Stimulated activated naive CD8-positive, alpha-beta T cell treated with anti-CD3 and anti-CD28 coated beads, Interleukin-15, Interleukin-2, amounts not matched to agents 100 U/mL and 50 U/mL, for 24 hours (primary cell): ENCODE measurements around the gene SCRG1.

Experiments used
- ATAC-seq: fragments of 150-1000 bp; cut with Tn5 transposase; one replicate; pipeline ENCODE4 v1.10.0; 2021
- DNase-seq: peaks from one replicate; pipeline ENCODE4 v3.0.0; 2021

Gene SCRG1

DNA sequence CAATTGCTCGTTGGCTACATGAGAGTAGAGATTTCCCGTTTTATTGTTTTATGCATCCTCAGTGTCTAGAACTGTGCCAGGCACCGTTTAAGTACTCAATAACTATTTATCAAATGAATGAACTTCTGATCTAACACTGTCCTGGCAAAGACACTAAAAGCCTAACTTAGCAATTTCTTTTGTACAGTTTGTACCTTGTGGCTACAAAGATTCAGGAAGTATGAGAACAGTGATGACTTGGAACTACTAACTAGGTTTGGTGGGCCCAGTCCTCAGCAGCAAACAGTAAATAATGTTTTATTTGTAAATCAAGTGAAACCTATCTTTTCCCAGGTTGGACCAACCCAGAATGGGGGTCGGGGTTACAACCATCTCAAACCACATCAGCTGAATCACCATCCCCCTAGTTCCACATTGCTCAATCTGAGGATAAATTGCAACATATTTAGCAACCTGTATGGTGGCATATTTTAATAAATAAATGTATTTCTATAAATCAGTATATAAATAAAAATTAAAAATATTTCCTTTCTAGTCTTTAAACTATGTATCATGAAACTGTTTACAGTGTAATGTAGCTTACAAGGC is 12.3 kb upstream of the SCRG1 start:
- ATAC-seq (no peak), DNase-seq (no peak)

DNA sequence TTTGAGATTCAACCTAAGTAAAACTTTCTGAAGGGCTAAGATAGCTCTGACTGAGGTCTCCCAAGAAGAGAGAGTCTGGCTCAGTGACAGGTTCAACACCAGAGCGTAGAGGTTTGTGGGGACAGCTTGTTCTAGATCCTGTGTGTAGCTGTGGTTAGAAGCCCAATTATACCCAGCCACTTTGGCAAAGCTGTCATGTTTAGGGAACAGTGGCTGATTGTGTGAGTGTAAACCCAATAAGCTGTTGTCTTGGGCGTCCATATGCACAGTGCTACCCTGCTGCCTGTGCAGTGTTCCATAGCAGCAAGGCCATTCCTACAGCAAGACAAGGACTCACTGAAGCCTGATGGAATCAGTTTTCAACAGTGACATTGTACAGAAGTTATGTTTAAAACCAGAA is 11.2 kb upstream of the SCRG1 start:
- DNase-seq (no peak), ATAC-seq (no peak)

DNA sequence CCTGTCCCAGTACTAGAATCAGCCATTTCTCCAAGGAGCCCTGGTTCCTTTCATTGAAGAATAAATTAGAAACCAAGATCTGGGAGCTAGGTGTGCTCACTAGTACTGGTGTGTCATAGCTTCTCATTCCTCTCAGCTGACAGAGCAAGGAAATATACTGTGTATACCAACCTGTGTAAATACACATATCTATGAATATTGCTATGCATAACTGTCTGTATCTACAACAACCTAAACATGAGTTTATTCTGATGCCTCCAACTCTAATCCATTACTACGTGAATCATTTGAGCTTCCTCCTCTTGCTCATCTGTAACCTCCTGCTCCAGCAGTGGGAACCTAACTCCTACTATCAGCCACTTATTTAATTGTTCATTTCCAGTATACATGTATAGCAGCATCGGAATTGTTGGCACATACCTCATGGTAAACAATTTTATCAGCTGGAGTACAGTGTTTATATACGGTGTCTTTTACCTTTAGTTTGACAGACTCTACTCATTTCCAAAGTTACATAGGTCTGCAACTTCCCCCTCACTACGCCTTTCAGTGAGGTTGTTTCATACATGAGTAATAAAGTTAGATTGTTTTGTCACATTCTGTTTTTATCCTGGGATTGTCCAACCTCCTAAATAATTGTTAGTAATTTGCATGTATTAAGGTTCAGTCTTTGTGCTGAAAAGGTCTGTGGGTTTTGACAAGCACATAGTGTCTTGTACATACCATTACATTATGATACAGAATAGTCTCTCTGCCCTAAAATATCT is 7.1 kb upstream of the SCRG1 start:
- ATAC-seq, result no peak
- no peak for DNase-seq

DNA sequence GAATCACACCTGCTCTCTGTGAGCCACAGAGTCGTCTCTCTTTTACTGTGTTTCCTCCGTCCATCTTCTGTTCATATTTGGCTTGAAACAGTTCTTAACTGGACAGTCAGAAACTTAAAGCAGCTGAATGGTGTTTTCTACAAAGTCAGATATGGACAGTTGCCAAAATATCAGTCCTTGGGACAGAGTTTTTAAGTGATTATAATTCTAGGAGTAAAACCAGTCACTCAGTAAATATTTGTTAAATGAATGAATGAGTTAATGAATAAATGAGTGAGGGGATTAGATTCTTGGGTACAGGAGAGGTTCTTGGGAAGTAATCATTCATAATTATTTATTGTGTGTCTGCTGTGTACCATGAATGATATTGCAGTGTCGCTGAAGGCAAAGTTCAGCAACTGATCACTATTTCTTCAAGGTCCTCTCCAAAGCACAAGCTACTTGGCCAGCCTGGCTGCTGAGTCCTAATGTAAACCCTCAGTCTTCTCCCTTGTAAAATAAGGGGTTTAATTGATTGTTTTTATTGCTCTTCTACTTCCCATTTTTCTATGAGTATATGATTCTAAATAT is 5.5 kb upstream of the SCRG1 start:
- ATAC-seq (no peak), DNase-seq (no peak)

DNA sequence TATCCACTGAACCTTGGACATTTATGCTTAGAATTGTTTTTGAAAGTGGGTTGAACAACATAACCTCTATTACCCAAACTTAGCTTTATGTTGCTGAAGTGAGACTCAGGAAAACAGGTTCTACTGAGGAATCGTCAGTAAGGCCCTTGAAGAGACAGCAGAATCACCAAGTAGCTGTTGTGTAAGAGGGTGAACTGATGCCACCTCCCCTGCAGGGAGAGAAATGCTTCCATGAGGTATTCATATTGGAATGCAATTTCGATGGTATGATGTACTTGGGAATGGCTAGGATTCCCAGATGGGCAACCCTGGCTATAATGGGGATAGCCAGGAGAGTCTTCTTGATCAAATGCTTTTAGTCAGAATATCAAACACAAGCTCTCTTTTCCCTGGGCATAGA is 4.1 kb upstream of the SCRG1 start:
- ATAC-seq, result no peak
- no peak for DNase-seq

DNA sequence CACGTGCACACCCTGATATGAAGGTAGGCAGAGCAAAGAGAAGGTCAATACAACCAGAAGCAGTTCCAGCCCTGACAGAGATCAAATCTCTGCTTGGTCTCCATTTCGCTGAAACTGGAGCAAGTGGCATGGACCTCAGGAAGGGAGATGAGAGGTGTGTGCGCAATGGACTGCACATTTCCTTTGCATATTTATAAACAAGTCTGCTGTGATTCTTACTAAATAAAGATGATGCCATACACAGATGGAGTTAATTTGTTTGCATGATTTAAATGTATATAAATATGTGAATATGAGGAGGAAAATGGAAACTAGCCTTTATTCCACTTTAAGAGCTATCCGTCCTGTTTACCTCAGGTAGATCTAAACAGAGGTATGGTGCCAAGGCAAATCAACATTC is 2.1 kb upstream of the SCRG1 start:
- no peak for DNase-seq
- ATAC-seq, result no peak

DNA sequence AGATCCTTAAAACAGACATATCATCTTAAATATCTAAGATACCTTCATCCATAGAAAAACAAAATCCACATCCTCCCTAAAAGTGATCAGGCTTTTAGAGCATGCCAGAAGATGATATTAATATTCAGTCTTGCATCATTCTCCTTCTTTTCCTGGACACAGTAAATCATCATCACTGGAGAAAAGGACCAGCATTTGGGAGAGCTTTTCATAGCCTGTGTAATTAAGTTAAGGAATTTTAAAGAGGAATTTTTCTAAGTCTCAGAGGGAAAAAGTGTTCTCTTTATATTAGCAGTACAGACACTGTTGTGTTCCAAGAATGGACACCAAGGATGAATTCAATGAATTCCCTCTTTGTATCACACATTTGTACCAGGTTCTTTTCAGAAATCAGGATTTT is 696 bp downstream of the SCRG1 start:
- ATAC-seq, result no peak
- DNase-seq, result no peak

DNA sequence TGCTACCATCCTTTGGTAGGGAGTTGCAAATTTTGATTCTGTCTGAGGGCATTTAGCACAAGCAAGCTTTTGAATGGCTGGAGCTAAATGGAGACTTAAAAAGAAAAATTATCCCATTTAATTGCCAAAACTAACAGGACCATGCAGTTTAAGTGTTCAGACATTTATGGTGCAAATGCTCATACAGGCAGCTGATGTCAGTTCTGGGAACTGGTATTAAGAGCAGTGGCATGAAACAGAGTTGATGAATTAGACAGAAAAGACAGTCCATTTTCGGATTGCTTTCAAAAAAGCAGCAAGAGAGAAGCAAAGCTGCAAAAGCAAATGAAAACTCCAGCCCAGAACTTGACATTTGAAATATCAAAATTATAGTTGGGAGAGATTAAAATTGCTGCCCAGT is 1.3 kb downstream of the SCRG1 start:
- ATAC-seq (no peak), DNase-seq (no peak)

DNA sequence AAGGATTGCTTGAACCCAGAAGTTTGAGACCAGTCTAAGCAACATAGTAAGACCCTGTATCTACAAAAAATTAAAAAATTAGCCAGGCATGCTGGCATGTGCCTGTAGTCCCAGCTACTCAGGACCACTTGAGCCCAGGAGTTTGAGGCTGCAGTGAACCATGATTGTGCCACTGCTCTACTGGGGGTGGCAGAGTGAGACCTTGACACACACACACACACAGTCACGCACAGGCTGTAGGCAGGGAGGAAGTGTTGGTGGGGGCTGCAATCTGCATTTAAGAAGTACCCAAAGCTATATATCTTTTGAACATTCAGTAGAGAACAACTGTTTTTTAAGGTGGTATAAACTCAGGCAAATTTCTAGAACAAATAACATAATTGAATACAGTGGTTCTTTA is 7.2 kb downstream of the SCRG1 start:
- no peak for ATAC-seq
- DNase-seq, result no peak

DNA sequence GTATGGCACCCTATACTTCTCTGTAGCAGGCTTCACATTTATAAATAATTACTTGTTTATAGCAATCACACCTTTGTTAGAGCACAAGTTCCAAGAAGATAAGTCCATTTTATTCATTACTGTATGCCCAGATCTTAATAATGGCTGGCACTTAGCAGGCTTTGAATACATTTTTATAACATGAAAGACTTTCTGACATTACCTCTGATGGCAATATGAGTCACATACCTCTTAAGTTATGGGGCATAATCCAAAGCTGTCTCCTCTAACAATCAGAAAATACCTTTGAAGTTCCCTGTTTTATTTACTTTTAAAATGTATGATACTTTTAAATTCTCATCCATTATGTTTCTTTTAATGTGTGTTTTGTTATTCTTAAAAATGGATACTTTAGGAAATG is 12.2 kb downstream of the SCRG1 start:
- ATAC-seq, result no peak
- DNase-seq, result no peak

DNA sequence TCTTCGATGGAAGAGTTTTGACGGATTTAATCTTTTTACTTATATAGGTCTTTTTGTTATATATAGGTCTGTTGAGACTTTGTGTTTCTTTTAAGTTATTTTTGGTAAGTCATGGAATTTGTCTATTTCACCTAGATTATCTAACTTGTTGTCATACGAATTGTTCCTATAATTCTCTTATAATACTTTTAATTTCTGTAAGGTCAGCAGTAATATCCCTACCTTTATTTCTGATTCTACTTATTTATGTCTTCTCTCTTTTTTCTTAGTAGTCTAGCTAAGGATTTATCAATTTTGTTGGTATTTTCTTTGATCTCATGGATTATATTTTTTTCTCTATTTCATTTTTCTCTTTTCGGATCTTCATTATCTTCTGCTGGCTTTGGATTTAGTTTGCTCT is 16.6 kb downstream of the SCRG1 start:
- no peak for DNase-seq
- no peak for ATAC-seq

DNA sequence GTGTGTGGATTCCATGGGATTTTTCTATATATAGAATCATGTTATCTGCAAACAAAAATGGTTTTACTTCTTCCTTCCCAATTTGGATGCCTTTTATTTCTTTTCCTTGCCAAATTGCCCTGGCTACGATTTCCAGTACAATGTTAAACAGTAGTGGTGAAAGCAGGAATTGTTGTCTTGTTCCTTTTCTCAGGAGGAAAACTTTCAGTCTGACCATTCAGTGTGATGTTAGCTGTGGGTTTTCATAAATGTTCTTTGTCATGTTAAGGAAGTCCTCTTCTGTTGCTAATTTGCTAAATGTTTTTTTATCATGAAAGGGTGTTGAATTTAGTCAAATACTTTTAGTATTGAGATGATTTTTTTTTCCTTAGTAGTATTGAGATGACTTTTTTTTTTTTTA is 17.3 kb downstream of the SCRG1 start:
- no peak for ATAC-seq

DNA sequence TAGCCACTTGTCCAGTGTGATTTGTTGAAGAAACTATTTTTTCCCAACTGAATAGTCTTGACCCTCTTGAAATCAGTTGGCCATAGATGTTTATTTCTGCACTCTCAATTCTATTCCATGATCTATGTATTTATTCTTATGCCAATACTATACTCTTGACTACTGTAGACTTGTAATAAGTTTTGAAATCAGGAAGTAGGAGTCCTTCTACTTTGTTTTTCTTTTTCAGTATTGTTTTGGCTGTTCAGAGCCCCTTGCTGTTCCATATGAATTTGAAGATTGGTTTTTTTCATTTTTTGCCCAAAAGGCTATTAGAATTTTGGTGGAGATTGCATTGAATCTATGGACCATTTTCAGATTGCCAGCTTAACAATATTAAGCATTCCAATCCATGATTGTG is 17.9 kb downstream of the SCRG1 start:
- no peak for DNase-seq
- ATAC-seq, result no peak

More for the DNA sequence above, 17.3 kb downstream of the SCRG1 start:
- DNase-seq, result no peak

DNA sequence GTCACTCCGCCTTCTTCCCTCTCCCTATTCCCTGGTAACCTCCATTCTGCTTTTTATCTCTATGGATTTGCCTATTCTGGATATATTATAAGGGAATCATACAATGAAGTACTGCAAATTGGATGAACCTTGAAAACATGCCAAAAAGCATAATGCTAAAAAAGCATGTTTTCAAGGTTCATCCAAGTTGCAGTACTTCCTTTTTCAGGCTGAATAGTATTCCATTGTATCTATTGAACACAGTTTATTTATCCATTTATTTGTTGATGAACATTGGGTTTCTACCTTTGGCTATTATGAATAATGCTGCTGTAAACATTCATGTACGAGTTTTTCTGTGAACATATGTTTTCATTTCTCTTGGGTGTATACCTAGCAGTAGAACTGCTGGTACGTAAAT is 19.0 kb downstream of the SCRG1 start:
- ATAC-seq, result no peak
- no peak for DNase-seq

DNA sequence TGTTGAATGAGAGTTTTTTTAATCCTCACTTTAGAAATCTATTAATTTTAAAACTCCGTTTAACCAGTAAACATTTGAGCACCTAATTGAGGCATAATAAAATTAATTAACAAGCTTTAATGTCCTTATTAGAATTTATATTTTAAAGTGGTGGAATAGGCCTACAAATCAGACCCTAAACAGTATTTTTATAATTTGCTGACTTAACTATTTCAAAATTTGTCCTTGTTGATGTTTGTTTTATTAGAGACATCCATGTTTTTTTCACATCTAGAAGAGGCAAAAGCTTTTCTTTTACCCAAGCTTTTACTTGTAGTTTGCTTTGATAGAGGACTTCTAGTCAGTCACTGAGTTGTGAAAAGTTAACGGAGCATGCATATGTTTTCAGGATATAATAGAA is 24.3 kb downstream of the SCRG1 start:
- ATAC-seq (no peak), DNase-seq (no peak)

DNA sequence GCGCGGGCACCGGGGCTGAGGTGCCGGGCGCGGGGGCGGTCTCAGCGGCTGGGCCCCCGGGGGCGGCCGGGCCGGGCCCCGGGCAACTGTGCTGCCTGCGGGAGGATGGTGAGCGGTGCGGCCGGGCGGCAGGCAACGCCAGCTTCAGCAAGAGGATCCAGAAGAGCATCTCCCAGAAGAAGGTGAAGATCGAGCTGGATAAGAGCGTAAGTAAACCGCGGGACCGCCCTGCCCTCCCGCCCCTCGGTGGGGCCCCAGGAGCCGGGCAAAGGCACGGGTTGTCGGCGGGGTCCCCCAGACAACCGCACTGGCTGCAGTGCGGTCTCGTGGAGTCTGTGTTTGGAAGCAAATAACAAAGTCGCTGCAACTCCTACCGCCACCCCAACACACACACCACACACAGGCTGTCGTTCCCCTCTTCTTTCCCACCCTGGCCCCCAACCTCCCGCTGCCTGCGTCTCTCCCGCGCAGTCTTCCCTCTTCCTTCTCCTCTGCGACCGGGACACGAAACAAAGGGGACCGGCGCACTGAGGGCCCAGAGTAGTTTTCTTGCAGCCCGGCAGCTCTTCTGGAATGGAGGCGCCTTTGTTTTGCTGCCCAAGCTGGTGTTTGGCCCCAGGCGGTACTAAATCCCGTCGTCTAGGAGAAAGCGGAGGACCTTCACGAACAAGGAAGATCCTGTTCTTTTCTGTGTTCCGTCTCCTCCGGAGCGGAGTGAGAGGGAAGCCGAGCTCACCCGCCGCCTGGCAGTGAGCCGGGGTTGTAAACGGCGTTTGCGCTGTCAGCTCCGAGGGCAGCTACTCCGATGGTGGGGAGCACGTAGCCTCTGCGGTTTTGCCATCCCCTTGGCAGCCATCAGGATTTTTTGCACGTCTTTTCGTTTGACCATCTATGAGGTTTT is 27.4 kb downstream of the SCRG1 start:
- peak; percentile 46 for DNase-seq
- peak; percentile 1 for ATAC-seq

DNA sequence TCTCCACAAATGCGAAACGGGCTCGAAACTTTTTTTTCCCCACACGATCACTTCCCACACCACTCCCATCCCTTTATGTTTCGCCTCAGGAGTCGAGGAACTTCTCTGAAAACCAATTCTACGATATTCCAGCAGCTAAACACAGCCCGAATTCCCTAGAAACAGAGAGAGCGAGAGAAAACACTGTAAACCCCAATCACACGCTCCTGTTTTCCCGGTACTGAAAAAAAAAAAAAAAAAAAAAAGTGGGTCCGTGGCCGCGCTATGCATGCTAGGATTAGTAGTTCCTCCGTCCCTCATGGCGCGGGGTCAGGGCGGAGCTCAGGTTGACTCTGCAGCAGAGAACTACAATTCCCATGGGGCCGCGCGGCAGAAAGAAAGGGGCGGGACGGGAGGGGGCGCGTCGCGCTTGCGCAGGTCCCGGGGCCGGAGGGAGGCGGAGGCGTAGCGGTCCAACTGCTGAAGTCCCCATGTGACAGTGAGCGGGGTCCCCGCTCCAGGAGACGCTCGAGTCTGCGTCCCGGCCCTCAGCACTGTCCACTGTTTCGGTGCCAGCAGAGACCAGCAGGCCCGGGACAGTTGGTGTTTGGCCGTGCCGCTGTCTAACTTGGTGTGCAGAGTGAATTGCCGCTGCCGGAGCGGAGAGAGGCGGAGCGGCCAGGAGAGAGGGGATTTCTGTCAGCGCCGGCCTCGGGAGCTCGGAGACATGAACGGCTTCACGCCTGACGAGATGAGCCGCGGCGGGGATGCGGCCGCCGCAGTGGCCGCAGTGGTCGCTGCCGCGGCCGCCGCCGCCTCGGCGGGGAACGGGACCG is 28.2 kb downstream of the SCRG1 start, which contains the start of gene SAP30:
SAP30 (plus strand) TSS at position 478 of the 815 bp plus-strand sequence; CDS start at position 707, 229 bp downstream.
- DNase-seq (peak; percentile 96), ATAC-seq (peak; percentile 94)

DNA sequence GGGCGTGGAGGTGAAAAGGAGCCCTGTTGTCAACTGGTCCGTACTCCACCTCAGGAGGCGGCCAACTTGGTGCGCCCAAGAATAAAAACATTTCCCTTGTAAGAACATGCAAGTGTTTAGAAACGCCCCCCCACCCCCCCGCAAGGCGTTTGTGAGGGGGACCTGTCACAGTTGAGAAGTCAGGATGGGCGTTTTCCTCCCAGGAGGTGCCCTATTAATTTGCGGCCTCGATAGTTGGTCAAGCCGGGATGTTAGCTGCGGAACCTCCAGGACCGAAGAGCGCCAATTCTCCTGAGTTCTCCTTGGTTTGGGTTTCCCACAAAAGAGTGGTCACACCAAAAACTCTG is 28.8 kb downstream of the SCRG1 start:
- ATAC-seq, result peak; percentile 10
- DNase-seq, result peak; percentile 59

DNA sequence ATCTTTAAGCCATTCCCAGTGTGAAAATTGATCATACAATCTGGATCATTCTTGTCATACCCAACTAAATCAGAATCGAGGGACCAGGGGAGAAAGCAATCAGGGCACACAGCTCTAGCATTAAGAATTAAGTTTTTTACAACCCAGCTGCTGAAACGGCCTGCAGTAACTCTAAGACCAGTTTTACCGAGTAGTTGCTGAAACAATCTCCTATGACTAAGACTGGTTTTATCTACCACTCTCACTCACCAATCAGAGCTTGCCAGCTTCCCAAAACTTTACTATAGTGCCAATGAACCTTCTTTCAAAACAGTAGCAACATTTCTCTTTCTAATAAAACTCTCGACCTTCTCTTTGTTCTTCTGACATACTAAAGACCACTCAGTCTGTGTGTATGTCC is 31.0 kb downstream of the SCRG1 start:
- ATAC-seq (no peak), DNase-seq (no peak)

DNA sequence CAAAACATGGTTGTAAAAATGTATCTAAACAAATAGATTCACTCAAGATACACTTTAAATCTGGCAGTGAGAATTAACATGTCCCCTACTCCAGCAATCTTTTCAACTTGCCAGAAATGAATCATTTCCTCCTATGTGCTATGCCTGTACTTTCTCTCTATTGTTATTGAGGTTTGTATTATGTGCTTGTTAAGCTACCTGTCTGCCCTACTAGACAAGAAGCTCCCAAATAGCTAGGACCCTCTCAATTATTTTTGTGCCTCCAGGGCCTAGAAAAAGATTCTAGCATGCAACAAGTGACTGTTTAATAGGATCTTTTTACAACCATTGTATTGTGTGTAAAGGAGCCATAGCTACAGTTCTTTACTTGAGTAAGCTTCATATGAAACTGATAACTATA is 31.6 kb downstream of the SCRG1 start:
- no peak for ATAC-seq
- DNase-seq, result no peak

DNA sequence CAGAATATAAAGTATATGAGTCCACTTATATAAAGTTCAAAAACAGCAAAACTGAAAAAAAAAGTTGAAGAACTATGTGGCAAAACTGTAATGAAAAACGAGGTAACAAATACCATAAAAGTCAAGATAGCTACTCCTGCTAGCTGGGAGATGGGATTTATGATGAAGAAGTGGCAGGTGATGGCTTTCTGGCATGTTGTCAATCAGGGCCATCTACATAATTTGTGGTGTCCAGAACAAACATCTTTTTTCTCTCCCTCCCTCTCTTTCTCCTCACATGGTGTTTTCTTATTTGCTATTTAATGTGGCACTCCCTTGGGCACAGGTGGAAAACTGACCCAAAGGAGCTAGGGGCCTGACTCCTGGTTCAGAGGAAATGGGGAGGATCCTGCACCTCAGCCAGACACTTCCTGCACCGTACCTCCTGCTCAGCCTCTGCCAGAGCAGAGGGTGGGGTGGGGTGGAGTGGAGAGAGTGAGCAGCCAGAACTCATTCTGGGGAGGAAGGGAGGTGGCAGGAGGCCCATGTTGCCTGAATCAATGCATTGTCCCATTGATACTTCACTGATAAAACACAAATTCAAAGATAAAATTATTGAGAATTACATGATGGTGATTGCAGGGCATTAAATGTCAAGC is 33.4 kb downstream of the SCRG1 start:
- no peak for DNase-seq
- no peak for ATAC-seq
